ENCODE data around the gene CCR3.

The CCR3 gene

GRCh38 chr3:46277476-46277875 is 35.2 kb downstream of the CCR3 start:
- DNase-seq = no peak

GRCh38 chr3:46278816-46279672 is 36.8 kb downstream of the CCR3 start:
- DNase-seq = no peak

- no peak for DNase-seq
Observed at GRCh38 chr3:46280105-46280797, 38.0 kb downstream of the CCR3 start.

- no peak for DNase-seq
Observed at GRCh38 chr3:46281551-46281950, 39.3 kb downstream of the CCR3 start.

GRCh38 chr3:46282041-46282440 is 39.8 kb downstream of the CCR3 start:
- no peak for DNase-seq

GRCh38 chr3:46282696-46283095 is 40.4 kb downstream of the CCR3 start:
- DNase-seq = no peak

GRCh38 chr3:46283881-46284450 is 41.7 kb downstream of the CCR3 start:
- DNase-seq = no peak

- DNase-seq = no peak
Observed at GRCh38 chr3:46284981-46285683, 42.9 kb downstream of the CCR3 start.

- no peak for DNase-seq
Observed at GRCh38 chr3:46285931-46286619, 43.8 kb downstream of the CCR3 start.

- DNase-seq = no peak
Observed at GRCh38 chr3:46286947-46287565, 44.8 kb downstream of the CCR3 start.

- DNase-seq = no peak
Observed at GRCh38 chr3:46289551-46289950, 47.3 kb downstream of the CCR3 start.

GRCh38 chr3:46289966-46290365 is 47.7 kb downstream of the CCR3 start:
- no peak for DNase-seq

GRCh38 chr3:46291046-46291445 is 48.8 kb downstream of the CCR3 start:
- no peak for DNase-seq

GRCh38 chr3:46293035-46293724 is 50.9 kb downstream of the CCR3 start:
- DNase-seq = no peak

- DNase-seq = no peak
Observed at GRCh38 chr3:46293991-46294833, 52.0 kb downstream of the CCR3 start.

- no peak for DNase-seq
Observed at GRCh38 chr3:46296826-46297225, 54.6 kb downstream of the CCR3 start.

GRCh38 chr3:46297658-46298423 is 55.6 kb downstream of the CCR3 start:
- no peak for DNase-seq

GRCh38 chr3:46298871-46299607 is 56.8 kb downstream of the CCR3 start:
- no peak for DNase-seq

All from DMS79 treated with DMSO at 0.1 percent for 48 hours (cell line).